Heart left ventricle (tissue), 16 donors: ENCODE data around the gene PTK7. TPM values are rescaled to one million over a fixed set of nuclear protein-coding genes. Genes with fewer than 3 reads are reported as not detected.
A peak's percentile ranks its signal among the peaks of the same experiment; 100 is the strongest.

ENCODE experiments used
- ATAC-seq, 4 donors: fragments of 200-7000 bp; cut with Tn5 transposase; one replicate each; pipeline ENCODE4 v1.9.1; 2020 to 2022; ENCODE audit warnings: moderate library complexity in 4 of 4, mild to moderate bottlenecking in 3 of 4, moderate number of reproducible peaks in 1 of 4
- DNase-seq, 5 donors: peaks; one replicate each; pipeline ENCODE4 v3.0.0-alpha.2; 2020
- H3K27ac ChIP-seq, 12 donors: fragments of 200-600 bp; sonication (generic) in 4 of 12; one replicate each; pipeline versions ENCODE4 v1.5.0 to v1.8.0; 2016 to 2022; ENCODE audit warnings: mild to moderate bottlenecking in 2 of 12
- H3K27me3 ChIP-seq, 9 donors: fragments of 200-600 bp; sonication (generic) in 2 of 9; one replicate each; pipeline versions ENCODE4 v1.5.1 to v1.8.0; 2016 to 2022; ENCODE audit warnings: mild to moderate bottlenecking in 3 of 9
- H3K36me3 ChIP-seq, 9 donors: fragments of 200-600 bp; sonication (generic) in 2 of 9; one replicate each; pipeline versions ENCODE4 v1.5.0 to v1.8.0; 2018 to 2022; ENCODE audit warnings: mild to moderate bottlenecking in 2 of 9
- H3K4me1 ChIP-seq, 12 donors: fragments of 200-600 bp; sonication (generic) in 4 of 12; one replicate each; pipeline versions ENCODE4 v1.5.0 to v1.8.0; 2016 to 2022; ENCODE audit warnings: mild to moderate bottlenecking in 3 of 12
- H3K4me3 ChIP-seq, 12 donors: fragments of 200-600 bp; sonication (generic) in 4 of 12; one replicate each; pipeline versions ENCODE4 v1.5.0 to v1.8.0; 2017 to 2022; ENCODE audit warnings: mild to moderate bottlenecking in 9 of 12, moderate library complexity in 4 of 12
- H3K9me3 ChIP-seq, 12 donors: fragments of 200-600 bp; sonication (generic) in 4 of 12; one replicate each; pipeline versions ENCODE4 v1.5.0 to v1.8.0; 2016 to 2022; ENCODE audit warnings: mild to moderate bottlenecking in 1 of 12
- CTCF ChIP-seq, 12 donors: fragments of 200-600 bp; sonication (generic) in 4 of 12; IDR thresholded peaks; one replicate each; pipeline versions ENCODE4 v1.5.0 to v1.8.0; 2018 to 2022; ENCODE audit warnings: antibody characterized with exemption in 12 of 12, mild to moderate bottlenecking in 5 of 12
- POLR2A ChIP-seq, 2 donors: fragments of 450-650 bp; IDR thresholded peaks; one replicate each; pipeline ENCODE4 v1.6.1; 2017; ENCODE audit warnings: antibody characterized with exemption in 2 of 2, mild to moderate bottlenecking in 2 of 2, moderate library complexity in 2 of 2
- WGBS, 4 donors: extraction: QIAGEN DNeasy Blood & Tissue Kit in 2 of 4; methylation state at CpG; one replicate each; pipeline versions ENCODE4 v1.1.5 to v1.1.7; 2013 to 2018; 5-methylcytosine and 5-hydroxymethylcytosine counted together
- intact Hi-C, 10 donors: fragments of 100-400 bp; cut with DNase I; formaldehyde crosslinking; loops; one replicate each; pipeline versions ENCODE4 v1.11.1 to v1.14.2; 2022
- polyA plus RNA-seq, 2 donors: library from polyadenylated mRNA; stranded (reverse); fragments of 200-250 nt; gene quantifications; one replicate each; pipeline ENCODE4 v1.2.3, GENCODE V29; 2013
- total RNA-seq, 9 donors: library from RNA; depleted of rRNA in 2 of 9; stranded (reverse); fragments of >200 nt in 2 of 9; fragmentation: NEBNext Ultra II Directional in 3 of 9; extraction: Animal tissue kit (Norgen Biotek cat#: 25700) in 3 of 9; gene quantifications; one replicate each; pipeline versions ENCODE4 v1.1.0 to v1.2.4, GENCODE V29; 2016 to 2023
- donor health status: ischemic (EF 13 %, LVEDD 7.1; RV severe dilation, severe dysfunction).
- donor health status: healthy with polysubstance abuse.
- donor health status: DM: no; HTN: yes; CAD: no.
- donor health status: DM: no; HTN: no; CAD: no.
- donor health status: ischemic (EF 25% LVEDD 6.9; RV normal size, moderate dysfunction).
- donor health status: ischemic (EF 25% LVEDD 5.7; RV mildly dilated, moderate dysfunction).
- donor health status: healthy.
- donor health status: DM: yes; HTN: yes; CAD: no.
- donor health status: ischemic (EF 35%, LVEDD 5.7; RV mildly dilated, moderate dysfunction).
- donor health status: nonischemic (EF 11% LVEDD 7.7; RV severe dilation, severe dysfunction).
- donor health status: DM: yes; HTN: yes; CAD: no.
- donor health status: PGD.
- donor health status: ischemic (EF 29% LVEDD 5.4; RV normal size, mild dysfunction).
- donor health status: nonischemic (EF 23%, LVEDD 6.1; RV moderate dilation, normal function).

The PTK7 gene
- total and polyA plus RNA-seq, 11 donors = 1.4 to 10.4 (median 1.9) TPM

DNA sequence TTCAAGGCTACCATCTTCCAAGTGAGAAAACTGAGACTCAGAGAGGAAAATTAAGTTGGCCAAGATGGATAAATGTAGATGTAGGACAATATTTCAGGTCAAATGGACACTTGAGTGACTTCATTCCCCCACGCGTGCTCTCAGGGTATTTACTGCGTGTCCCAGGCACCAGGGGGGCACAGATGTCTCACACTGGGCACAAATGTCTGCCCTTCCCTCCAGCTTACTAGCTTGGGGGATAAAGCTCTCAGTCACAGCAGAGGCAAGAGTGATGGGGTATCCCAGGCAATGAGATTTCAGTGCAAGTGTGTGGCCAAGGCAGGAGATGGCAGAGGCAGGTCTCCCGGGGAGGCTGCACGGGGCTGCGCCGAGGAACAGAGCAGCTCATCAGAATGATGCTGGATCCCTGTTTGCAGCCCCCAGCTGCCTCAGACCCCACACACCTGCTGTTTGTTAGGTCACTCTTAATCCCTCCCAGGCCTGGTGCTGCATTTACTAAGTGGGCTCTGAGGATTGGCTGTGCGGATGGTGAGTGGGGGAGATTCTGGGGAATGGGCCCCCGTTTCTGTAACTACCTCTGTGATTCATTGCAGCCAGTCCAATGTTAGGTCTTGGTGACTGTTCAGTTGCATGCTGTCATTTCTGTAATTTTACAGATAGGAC, 44.1 kb downstream of the PTK7 start:
- intact Hi-C loops = loop anchor here in 1 of 10 donors (10.0 kb wide), 1 partner anchor 45 kb away; the partner anchor contains the start of gene PTK7
- WGBS, 4 donors = 84 to 90% (median 89%) methylated on average over 5 to 9 of the region's 9 CpGs
- TF ChIP-seq POLR2A (IDR thresholded peaks at IDR 0.05) (no peak), CTCF (IDR thresholded peaks at IDR 0.05) (no peak)
- Histone ChIP-seq H3K9me3 (no peaks in the 10 kb centered on the region), H3K36me3 (no peaks in the 10 kb centered on the region), H3K27me3 (no peaks in the 10 kb centered on the region), H3K27ac (peak overlapping the region in 1 of 12 donors; percentile 14), H3K4me3 (no peak overlapping the region), H3K4me1 (peaks cover 0 to 29% (median 10%) of the 10 kb centered on the region in 12 donors)
- no peak for ATAC-seq
- DNase-seq = no peak

- Histone ChIP-seq H3K36me3 (no peaks in the 10 kb centered on the region), H3K4me3 (no peak overlapping the region), H3K27ac (peak overlapping the region in 7 of 12 donors; percentile 3 to 65 (median 48)), H3K9me3 (no peaks in the 10 kb centered on the region), H3K27me3 (no peaks in the 10 kb centered on the region), H3K4me1 (peaks cover 0 to 26% (median 6%) of the 10 kb centered on the region in 12 donors)
- ATAC-seq (peak in 3 of 4 donors; percentile 54 to 74 (median 74)), DNase-seq (peak in 3 of 5 donors; percentile 29 to 75 (median 72))
- intact Hi-C loops = loop anchor here in 1 of 10 donors (10.0 kb wide), 1 partner anchor 46 kb away; the partner anchor contains the start of gene PTK7
- TF ChIP-seq POLR2A (IDR thresholded peaks at IDR 0.05) = no peak
- TF ChIP-seq CTCF (IDR thresholded peaks at IDR 0.05) = no peak
- 49 to 56% (median 53%) methylated on average over 8 to 9 of the region's 9 CpGs for WGBS, 4 donors
Observed at GRCh38 chr6:43120944-43121913, 45.1 kb downstream of the PTK7 start.

DNA sequence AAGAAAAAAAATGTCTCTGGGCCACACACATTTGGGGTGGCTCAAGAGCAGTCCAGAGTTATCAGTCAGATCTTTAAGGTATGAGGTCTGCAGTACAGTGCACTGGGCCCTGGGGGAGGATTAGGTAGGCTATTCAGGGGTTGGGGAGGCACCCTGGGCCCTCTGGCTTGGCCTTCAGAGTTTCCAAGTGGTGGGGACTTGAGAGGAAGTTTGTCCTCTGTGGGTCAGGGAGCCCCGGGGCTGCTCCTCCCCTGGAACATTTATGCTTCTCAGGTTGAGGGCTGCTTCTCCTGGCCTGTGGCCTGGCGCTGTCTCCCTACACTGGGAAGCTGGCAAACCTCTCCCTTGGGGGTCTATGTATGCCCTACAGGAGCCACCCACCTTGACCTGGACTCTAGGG, 46.0 kb downstream of the PTK7 start:
- H3K36me3 ChIP-seq = no peaks in the 10 kb centered on the region
- ATAC-seq (no peak), DNase-seq (no peak)
- H3K9me3 ChIP-seq = no peaks in the 10 kb centered on the region
- H3K27ac ChIP-seq = no peak overlapping the region
- peaks cover 0 to 20% (median 2%) of the 10 kb centered on the region in 12 donors for H3K4me1 ChIP-seq
- 70 to 100% (median 76%) methylated on average over 1 to 2 of the region's 2 CpGs for WGBS, 4 donors
- no peak overlapping the region for H3K4me3 ChIP-seq
- intact Hi-C loops = loop anchor here in 1 of 10 donors (10.0 kb wide), 1 partner anchor 47 kb away; the partner anchor contains the start of gene PTK7
- no peaks in the 10 kb centered on the region for H3K27me3 ChIP-seq
- no peak for TF ChIP-seq POLR2A (IDR thresholded peaks at IDR 0.05)
- TF ChIP-seq CTCF (IDR thresholded peaks at IDR 0.05) = no peak
